Sigmoid colon (tissue), 4 donors: ENCODE results near the gene CARMIL3.

Source experiments
- POLR2A ChIP-seq, 2 donors: fragments of 450-650 bp; IDR thresholded peaks; one replicate each; pipeline ENCODE4 v1.6.1; 2016; ENCODE audit warnings: antibody characterized with exemption in 2 of 2, mild to moderate bottlenecking in 2 of 2, moderate library complexity in 2 of 2
- POLR2AphosphoS5 ChIP-seq, 4 donors: sonication (generic); formaldehyde crosslinking; IDR thresholded peaks; one replicate each; pipeline ENCODE4 v1.6.1; 2017; ENCODE audit warnings: antibody characterized with exemption in 4 of 4
- TF ChIP-seq, protein P1 (sequence below), 4 experiments: fragments of 450-650 bp in 3 of 4; fragments of 200-600 bp in 1 of 4; IDR thresholded peaks; one replicate each; pipeline ENCODE4 v1.5.1; 2016 to 2019; ENCODE audit warnings: antibody characterized with exemption in 4 of 4, mild to moderate bottlenecking in 3 of 4, moderate library complexity in 2 of 4

DNA sequence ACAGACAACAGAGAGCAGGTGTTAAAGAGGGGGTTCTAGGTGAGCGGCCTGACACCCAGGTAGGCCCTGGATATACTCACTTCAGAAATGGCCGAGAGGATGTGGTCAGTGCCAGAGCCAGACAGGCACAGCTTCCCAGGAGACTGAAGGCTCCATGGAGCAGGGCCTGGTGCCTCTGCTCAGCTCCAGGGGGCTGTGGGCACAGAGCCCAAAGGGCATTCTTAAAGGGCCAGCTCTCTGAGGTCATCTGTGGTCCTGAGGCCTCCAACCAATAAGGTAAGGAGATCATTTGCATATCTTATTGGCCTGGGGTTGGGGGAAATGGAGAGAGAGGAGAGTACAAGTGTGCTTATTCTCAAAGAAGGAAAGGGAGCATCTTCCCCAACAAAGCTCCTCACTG is 32.6 kb downstream of the CARMIL3 start:
- TF ChIP-seq POLR2A (IDR thresholded peaks at IDR 0.05) (no peak), POLR2AphosphoS5 (IDR thresholded peaks at IDR 0.05) (no peak)
- TF ChIP-seq, protein P1, sequence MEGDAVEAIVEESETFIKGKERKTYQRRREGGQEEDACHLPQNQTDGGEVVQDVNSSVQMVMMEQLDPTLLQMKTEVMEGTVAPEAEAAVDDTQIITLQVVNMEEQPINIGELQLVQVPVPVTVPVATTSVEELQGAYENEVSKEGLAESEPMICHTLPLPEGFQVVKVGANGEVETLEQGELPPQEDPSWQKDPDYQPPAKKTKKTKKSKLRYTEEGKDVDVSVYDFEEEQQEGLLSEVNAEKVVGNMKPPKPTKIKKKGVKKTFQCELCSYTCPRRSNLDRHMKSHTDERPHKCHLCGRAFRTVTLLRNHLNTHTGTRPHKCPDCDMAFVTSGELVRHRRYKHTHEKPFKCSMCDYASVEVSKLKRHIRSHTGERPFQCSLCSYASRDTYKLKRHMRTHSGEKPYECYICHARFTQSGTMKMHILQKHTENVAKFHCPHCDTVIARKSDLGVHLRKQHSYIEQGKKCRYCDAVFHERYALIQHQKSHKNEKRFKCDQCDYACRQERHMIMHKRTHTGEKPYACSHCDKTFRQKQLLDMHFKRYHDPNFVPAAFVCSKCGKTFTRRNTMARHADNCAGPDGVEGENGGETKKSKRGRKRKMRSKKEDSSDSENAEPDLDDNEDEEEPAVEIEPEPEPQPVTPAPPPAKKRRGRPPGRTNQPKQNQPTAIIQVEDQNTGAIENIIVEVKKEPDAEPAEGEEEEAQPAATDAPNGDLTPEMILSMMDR (IDR thresholded peaks at IDR 0.05) = no peak
